GM10266 (cell line): ENCODE results near the gene SEMA3C.

ENCODE experiments used
- DNase-seq: peaks from one replicate; pipeline ENCODE4 v3.0.0; 2012; ENCODE audit errors: extremely low spot score
- TF ChIP-seq, protein P1 (sequence below): IDR thresholded peaks from 2 replicates; pipeline ENCODE4 v1.5.1; 2012; ENCODE audit warnings: mild to moderate bottlenecking, low read depth; ENCODE audit not compliant: control insufficient read depth, insufficient read depth; ENCODE audit errors: missing control alignments

The SEMA3C gene

DNA sequence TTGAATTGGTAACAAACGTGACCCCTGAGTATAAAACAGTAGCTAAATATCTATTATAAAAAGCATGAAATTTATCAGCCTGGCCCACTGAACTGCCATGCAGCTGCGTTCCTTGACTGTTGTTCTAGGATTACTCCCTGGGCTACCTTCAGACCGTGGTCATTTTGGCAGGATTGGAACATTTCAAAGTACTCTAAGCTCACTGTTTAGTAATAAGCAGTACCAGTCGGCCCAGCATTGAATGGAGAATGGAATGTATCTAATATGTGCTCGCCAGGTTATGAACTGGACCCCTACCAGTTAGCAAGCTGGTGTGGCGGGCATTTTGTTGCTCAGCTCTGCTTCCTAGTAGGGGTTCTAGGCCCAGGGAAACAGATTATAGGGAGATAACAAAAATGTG lies 112.2 kb downstream of the SEMA3C start:
- no peak for DNase-seq
- TF ChIP-seq, protein P1, sequence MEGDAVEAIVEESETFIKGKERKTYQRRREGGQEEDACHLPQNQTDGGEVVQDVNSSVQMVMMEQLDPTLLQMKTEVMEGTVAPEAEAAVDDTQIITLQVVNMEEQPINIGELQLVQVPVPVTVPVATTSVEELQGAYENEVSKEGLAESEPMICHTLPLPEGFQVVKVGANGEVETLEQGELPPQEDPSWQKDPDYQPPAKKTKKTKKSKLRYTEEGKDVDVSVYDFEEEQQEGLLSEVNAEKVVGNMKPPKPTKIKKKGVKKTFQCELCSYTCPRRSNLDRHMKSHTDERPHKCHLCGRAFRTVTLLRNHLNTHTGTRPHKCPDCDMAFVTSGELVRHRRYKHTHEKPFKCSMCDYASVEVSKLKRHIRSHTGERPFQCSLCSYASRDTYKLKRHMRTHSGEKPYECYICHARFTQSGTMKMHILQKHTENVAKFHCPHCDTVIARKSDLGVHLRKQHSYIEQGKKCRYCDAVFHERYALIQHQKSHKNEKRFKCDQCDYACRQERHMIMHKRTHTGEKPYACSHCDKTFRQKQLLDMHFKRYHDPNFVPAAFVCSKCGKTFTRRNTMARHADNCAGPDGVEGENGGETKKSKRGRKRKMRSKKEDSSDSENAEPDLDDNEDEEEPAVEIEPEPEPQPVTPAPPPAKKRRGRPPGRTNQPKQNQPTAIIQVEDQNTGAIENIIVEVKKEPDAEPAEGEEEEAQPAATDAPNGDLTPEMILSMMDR: no peak

DNA sequence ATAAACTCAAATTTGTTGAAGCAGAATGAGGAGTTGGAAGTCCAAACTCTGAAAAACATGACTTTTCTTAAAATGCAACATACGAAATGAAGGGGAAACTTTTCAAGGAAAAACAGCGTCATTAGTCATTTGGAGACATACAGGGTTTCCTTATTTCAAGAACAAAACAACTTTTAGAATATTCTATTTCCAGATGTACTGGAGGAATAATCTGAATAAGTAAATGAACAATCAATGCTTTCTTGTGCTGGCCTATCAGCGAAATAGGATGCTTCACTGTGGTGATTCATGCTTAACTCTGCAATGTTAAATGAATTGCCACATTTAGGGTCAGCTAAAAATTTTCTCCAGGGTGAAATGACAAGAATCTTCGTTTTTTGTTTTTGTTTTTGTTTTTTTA lies 114.3 kb downstream of the SEMA3C start:
- no peak for DNase-seq
- TF ChIP-seq, protein P1: no peak

- no peak for DNase-seq
- TF ChIP-seq, protein P1: no peak
Observed at GRCh38 chr7:80802527-80802926, 116.3 kb downstream of the SEMA3C start.

DNA sequence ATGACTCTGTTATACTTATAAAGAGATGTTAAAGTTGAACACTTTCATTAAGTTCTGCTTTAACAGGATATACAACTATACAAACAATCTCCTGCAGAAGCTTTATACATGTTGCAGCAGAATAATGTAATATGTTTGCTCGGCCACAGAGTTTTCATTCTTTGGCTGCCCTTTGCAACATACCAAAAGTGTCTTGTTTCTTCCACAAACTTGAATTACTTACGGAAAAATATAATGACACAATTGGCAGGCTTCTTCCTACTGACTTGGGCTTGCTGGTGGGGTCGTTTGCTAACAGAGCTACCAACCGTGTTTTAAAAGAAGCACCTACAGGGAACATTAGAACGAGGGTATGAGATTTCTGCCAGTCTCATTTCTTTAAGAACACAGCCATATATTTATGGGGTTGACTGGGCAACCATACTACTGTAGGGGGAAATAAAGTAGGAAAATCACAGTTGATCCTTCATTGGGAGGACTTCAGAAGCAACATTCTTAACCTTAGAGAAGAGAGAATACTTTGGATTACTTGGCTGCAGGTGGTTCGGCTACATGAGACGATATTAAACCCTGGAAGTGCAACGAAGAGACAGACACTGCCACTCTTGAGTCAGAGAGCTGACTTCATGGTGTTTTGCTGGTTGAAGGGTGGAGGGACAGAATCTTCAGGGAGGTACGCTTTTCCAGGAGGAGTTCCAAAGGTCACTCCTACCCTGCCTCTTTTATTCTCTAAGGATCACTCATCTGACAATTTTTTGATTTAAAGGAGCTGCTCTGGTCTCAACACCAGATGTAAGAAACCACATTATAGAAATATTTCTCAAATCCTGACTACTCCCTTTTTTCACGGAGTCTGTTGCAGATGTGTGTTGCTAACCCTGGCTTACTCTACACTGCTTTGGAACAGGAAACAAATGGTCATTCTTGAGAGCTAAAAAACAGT lies 123.9 kb downstream of the SEMA3C start:
- TF ChIP-seq, protein P1: no peak
- DNase-seq: no peak

GRCh38 chr7:80791509-80791929 lies 127.3 kb downstream of the SEMA3C start:
- TF ChIP-seq, protein P1: no peak
- DNase-seq: no peak

- TF ChIP-seq, protein P1: no peak
- DNase-seq: no peak
Observed at GRCh38 chr7:80790877-80791276, 128.0 kb downstream of the SEMA3C start.

DNA sequence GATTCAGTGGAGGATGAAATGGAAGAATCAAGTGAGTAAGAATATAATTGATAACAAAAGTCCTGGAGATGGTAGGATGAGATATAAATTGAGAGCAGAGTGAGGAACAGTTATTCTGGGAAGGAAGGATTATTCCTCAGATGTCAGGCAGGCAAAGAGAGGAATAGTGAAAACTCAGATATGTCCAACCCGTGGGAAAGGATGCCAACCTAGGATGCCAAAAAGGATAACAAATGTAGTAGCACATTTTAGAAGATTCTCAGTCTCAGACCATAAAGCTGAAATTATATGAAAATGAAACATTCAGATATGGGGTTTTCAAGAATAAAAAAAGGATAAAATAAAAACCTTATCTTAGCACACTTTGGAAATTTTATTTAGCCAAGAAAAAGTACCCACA lies 131.1 kb downstream of the SEMA3C start:
- no peak for DNase-seq
- TF ChIP-seq, protein P1: no peak
